Measurements from ENCODE around the gene AFM.

AFM gene

GRCh38 chr4:73481358-73481757 lies at the start of gene AFM:
TSS of gene AFM (plus strand) at chr4:73481745. CDS start at chr4:73481776, 31 bp downstream.
- Histone ChIP-seq H3K27ac (no peak within 1 kb of the TSS), H3K4me3 (no peak within 1 kb of the TSS)
- DNase-seq (ENCODE audit: low spot score): no peak
- no peak for TF ChIP-seq CTCF (IDR thresholded peaks at IDR 0.05)

- no peak for TF ChIP-seq CTCF (IDR thresholded peaks at IDR 0.05)
- Histone ChIP-seq H3K27ac (no peak overlapping the region), H3K4me3 (no peak overlapping the region)
- DNase-seq (ENCODE audit: low spot score): no peak
These were observed 49.8 kb upstream of the AFM start for GRCh38 chr4:73431813-73432168.

- no peak for TF ChIP-seq CTCF (IDR thresholded peaks at IDR 0.05)
- H3K4me3 ChIP-seq: no peak overlapping the region
- no peak for DNase-seq (ENCODE audit: low spot score)
- H3K27ac ChIP-seq: no peak overlapping the region
These were observed 49.2 kb upstream of the AFM start for GRCh38 chr4:73432169-73433000.

GRCh38 chr4:73433140-73433539 lies 48.4 kb upstream of the AFM start:
- Histone ChIP-seq H3K4me3 (no peak overlapping the region), H3K27ac (no peak overlapping the region)
- no peak for DNase-seq (ENCODE audit: low spot score)
- no peak for TF ChIP-seq CTCF (IDR thresholded peaks at IDR 0.05)

GRCh38 chr4:73434311-73434710 lies 47.2 kb upstream of the AFM start:
- Histone ChIP-seq H3K4me3 (no peak overlapping the region), H3K27ac (no peak overlapping the region)
- peak; percentile 25 for TF ChIP-seq CTCF (IDR thresholded peaks at IDR 0.05)
- no peak for DNase-seq (ENCODE audit: low spot score)

- DNase-seq (ENCODE audit: low spot score): no peak
- Histone ChIP-seq H3K27ac (no peak within 1 kb of the TSS), H3K4me3 (no peak within 1 kb of the TSS)
- TF ChIP-seq CTCF (IDR thresholded peaks at IDR 0.05): no peak
These were observed 45.6 kb upstream of the AFM start, which contains the start of gene AFP for GRCh38 chr4:73435984-73436383. TSS of gene AFP (plus strand) at chr4:73436221. CDS start at chr4:73436263, 42 bp downstream.
